Right lung (tissue), 5 donors: ENCODE results near the gene LRRC37A2. TPM values are rescaled to one million over a fixed set of nuclear protein-coding genes. Genes with fewer than 3 reads are reported as not detected.
"Not testable (repeated sequence)": the region's sequence is repeated elsewhere in the genome, so short reads cannot be mapped to it uniquely, and the experiment has no call there.

Source experiments
- DNase-seq, 2 donors: peaks; one replicate each; pipeline ENCODE4 v3.0.0-alpha.2; 2013
- polyA plus RNA-seq, 5 donors: library from polyadenylated mRNA; unstranded; fragments of 120-200 nt; gene quantifications; one replicate each; pipeline versions ENCODE4 v1.2.1 to v1.2.3, GENCODE V29; 2013; ENCODE audit warnings: inconsistent platforms in 1 of 5, low replicate concordance in 1 of 5; ENCODE audit not compliant: insufficient read length in 5 of 5, insufficient read depth in 1 of 5

The LRRC37A2 gene
- polyA plus RNA-seq, 5 donors = 38.1 to 70.5 (median 46.1) TPM

DNA sequence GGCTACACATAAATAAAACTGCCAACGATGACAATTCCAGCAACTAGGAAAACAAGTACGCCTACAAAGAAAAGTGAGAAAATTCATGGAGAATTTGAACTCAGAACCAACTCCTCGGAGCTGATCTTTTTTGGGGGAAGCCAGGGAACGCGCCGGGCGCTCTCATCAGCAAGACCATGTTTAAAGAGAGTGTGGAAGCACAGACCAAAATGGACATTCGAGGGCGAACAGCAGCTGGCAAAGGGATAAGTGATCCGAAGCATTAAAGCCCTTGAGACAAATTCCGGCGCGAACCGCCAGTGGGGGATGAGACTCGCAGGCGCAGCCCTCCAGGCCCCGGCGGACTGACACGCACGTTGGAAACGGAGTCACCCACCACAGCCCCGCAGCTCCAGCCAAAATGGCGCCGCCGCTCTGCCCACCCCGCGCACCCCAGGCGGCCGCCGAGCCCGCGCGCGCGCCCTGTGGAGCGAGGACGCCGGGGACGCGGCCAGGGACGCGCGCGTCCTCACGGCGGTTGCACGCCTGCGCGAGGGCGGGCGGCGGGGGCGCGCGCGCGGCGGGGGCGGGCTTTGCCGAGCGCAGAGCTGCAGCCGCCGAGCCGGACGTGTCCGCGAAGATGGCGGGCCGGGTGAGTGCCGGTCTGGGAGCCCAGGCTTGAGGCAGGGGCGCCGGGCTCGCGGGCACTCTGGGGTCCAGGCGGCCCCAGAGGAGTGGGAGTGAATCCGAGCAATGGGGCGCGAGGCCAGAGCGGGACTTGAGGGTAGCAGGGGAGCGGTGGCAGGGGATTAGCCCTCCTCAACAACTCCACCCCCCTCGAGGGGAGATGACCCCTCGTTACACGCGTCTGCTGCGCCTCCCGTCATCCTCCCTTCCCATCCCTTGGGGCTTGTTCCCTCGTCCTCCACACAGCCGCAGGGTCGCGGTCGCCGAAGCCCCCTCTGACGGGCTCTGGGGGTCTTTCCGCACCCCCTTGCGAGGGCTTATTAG is 78.2 kb downstream of the LRRC37A2 start, which contains the start of gene NSF:
Gene NSF (plus strand): TSS at position 513 of the 990 bp plus-strand sequence. CDS start 107 bp downstream, at position 620.
- DNase-seq = not testable (repeated sequence)

DNA sequence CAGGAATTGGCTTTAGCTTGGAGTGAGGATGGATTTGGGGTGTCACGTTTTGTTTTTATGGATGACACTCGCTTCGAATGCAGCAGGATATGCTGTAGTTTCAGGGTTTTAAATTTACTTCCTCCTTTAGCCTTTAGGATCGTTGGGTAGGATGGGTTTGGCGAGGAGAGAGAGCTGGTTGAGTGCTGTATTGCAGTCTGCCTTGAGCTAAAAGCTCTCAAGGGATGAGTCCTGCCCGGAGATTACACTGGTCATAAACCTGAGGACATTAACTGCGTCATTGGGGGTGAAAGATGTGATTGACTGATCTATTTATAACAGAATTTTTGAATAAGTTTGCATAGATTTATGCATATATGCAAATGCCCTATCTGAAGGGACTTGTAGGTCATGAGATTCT is 79.1 kb downstream of the LRRC37A2 start:
- DNase-seq = not testable (repeated sequence)

DNA sequence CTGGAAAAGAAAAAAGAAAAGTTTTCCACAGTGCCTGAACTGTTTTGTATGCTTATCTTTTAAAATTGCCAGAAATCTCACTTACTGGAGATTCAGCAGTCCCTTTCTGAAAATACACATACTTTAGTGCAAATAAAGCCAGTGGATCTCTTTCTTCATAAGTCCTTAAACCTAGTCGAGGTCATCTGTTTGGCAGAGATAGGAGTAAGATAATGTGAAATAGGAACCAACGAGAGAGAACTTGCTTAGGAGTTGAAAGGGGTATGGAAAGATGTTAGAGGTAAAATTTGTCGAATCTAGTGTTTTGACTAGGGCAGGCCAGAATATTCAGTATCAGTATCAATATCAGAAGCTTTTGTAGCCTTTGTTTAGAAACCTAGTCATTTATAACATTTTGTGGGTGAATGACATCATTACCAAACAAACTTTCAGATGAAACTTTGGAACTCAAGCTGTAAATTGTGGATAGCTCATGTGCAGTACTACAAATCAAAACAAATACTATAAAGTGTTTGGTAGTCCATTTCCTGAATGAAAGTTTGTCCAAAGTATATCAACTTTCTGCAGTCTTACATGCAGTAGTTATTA is 86.2 kb downstream of the LRRC37A2 start:
- not testable (repeated sequence) for DNase-seq

DNA sequence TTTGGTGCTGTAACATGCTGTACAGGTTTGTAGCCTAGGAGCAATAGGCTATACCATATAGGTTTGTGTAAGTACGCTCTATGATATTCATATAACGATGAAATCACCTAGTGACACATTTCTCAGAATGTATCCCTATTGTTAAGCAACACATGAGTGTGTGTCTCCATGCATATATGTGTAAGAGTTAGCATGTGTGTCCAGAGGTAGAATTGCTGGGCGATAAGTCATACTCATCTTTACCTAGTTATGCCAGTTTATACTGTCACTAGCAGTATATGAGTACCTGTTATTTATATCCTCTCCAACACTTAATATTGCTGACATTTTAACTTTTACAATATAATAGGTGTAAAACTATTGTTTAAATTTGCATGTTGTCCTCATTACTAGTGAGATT is 88.5 kb downstream of the LRRC37A2 start:
- DNase-seq = not testable (repeated sequence)

DNA sequence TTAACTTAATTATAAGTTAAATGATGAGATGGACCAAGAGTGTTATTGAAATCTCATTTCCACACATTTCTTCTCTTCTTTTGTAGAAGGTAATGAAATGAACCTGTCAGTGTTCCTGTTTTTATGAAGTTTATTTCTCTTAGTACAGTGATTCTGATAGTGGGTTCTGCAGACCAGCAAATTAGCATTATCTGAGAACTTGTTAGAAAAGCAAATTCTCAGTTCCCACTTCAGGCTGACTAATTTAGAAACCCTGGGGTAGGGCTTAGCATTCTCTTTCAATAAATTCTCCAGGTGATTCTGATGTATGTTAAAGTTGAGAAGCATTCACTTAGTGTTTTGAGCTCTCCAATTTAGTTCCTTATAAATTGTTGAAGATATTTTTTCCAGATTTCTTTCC is 90.9 kb downstream of the LRRC37A2 start:
- DNase-seq = not testable (repeated sequence)

Other genes with a start within 250 kb of the LRRC37A2 start
- gene LRRC37A, start 217.3 kb upstream of the LRRC37A2 start, polyA plus RNA-seq = 10 to 100 TPM in 1 of 5 donors, 1 to 10 TPM in 4; 4.6 to 12.0 (median 6.0) TPM
- gene ARL17B, start 150.7 kb upstream of the LRRC37A2 start, polyA plus RNA-seq = 10 to 100 TPM; 12.9 to 27.7 (median 19.3) TPM
- 10 to 100 TPM; 29.5 to 68.3 (median 42.7) TPM for gene ARL17A, start 67.2 kb downstream of the LRRC37A2 start, polyA plus RNA-seq
- 10 to 100 TPM; 27.2 to 34.8 (median 32.4) TPM for gene NSF, start 78.2 kb downstream of the LRRC37A2 start, polyA plus RNA-seq